Measurements from ENCODE around the gene CFAP299.
A peak's percentile ranks its signal among the peaks of the same experiment; 100 is the strongest.

Gene CFAP299

DNA sequence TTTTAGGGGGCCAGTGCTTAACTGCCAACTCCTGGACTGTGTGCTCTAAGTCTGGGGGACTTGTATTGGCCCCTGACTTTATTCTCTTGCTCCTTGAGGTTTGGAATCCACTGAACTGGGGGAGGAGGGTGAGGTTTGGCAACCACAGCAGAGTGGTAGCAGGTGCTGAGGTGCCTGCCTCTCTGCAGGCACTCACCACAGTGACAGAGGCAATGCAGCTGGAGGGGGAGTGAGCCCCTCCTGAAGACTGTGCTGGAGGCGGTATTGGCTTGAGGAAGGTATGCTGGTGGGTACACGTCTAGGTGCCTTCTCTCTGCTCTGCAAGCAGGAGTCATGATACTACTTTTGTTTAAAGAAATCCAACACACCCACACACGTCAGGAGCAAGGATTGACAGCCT lies 24.6 kb downstream of the CFAP299 start:
- no peaks in the 10 kb centered on the region for H3K4me1 Mint-ChIP-seq (ENCODE audit: low read depth)
- peaks cover 34% of the 10 kb centered on the region for H3K27me3 Mint-ChIP-seq
- no peaks in the 10 kb centered on the region for H3K9me3 Mint-ChIP-seq
- H3K36me3 Mint-ChIP-seq (ENCODE audit: low read depth) = no peaks in the 10 kb centered on the region
- no peak overlapping the region for H3K27ac Mint-ChIP-seq
- no peak overlapping the region for H3K4me3 Mint-ChIP-seq
- no peak for DNase-seq

DNA sequence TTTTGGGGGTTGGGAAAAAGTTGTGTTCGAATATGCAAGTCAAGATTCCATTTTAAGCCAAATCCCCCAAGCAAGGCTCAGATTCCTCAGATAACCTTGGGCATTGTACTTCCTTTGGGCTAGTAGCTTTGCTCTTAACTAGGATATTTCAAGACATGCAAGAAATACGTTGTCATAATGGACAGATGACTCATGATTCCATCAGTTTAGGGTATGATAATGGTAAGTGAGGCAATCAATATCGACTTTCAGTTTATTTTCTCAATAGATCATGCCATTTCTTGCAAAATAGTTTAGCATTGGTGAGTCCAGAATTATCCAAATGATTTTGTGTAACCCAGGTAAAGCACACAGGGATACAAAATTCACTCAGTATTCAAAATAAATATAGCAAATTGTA lies 25.4 kb downstream of the CFAP299 start:
- Mint-ChIP-seq H3K27ac (no peak overlapping the region), H3K9me3 (no peaks in the 10 kb centered on the region), H3K4me3 (no peak overlapping the region), H3K36me3 (ENCODE audit: low read depth) (no peaks in the 10 kb centered on the region), H3K27me3 (peaks cover 34% of the 10 kb centered on the region), H3K4me1 (ENCODE audit: low read depth) (peaks cover under 1% of the 10 kb centered on the region)
- DNase-seq = no peak

GRCh38 chr4:80361329-80361900 lies 25.9 kb downstream of the CFAP299 start:
- no peak for DNase-seq

GRCh38 chr4:80362578-80363181 lies 27.1 kb downstream of the CFAP299 start:
- peak; percentile 38 for DNase-seq
- Mint-ChIP-seq H3K4me1 (ENCODE audit: low read depth) (peaks cover 6% of the 10 kb centered on the region), H3K27me3 (peaks cover 30% of the 10 kb centered on the region), H3K36me3 (ENCODE audit: low read depth) (no peaks in the 10 kb centered on the region), H3K9me3 (no peaks in the 10 kb centered on the region), H3K4me3 (no peak overlapping the region), H3K27ac (no peak overlapping the region)

More at GRCh38 chr4:80361329-80361900, 25.9 kb downstream of the CFAP299 start:
- Mint-ChIP-seq H3K4me1 (ENCODE audit: low read depth) (peaks cover 5% of the 10 kb centered on the region), H3K27me3 (peaks cover 32% of the 10 kb centered on the region), H3K9me3 (no peaks in the 10 kb centered on the region), H3K36me3 (ENCODE audit: low read depth) (no peaks in the 10 kb centered on the region), H3K4me3 (no peak overlapping the region), H3K27ac (no peak overlapping the region)

GRCh38 chr4:80365928-80366327 lies 30.4 kb downstream of the CFAP299 start:
- H3K27ac Mint-ChIP-seq = no peak overlapping the region
- peaks cover 4% of the 10 kb centered on the region for H3K9me3 Mint-ChIP-seq
- H3K36me3 Mint-ChIP-seq (ENCODE audit: low read depth) = no peaks in the 10 kb centered on the region
- peaks cover 6% of the 10 kb centered on the region for H3K4me1 Mint-ChIP-seq (ENCODE audit: low read depth)
- H3K27me3 Mint-ChIP-seq = peaks cover under 1% of the 10 kb centered on the region
- peak; percentile 63 for DNase-seq
- no peak overlapping the region for H3K4me3 Mint-ChIP-seq

DNA sequence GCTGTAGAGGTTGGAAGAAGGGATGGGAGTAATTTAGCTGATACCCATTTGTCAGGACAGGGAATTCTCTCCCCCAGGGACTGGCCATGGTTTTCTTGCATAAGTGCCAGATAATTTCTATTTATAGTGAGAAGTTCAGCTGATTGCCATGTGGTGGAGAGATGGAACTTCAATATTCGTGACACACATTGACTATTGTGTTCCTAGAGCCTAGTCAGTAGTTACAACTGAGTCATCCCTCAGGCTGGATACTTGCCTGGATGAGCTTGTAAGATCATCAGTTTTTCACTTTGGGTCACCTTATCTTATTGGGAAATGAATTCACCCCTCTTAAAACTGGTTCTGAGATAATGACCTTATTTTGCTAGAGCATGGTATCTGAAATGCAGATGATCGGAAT lies 32.2 kb downstream of the CFAP299 start:
- Mint-ChIP-seq H3K4me1 (ENCODE audit: low read depth) (peaks cover 6% of the 10 kb centered on the region), H3K36me3 (ENCODE audit: low read depth) (peaks cover 2% of the 10 kb centered on the region), H3K4me3 (no peak overlapping the region), H3K9me3 (peaks cover 14% of the 10 kb centered on the region), H3K27me3 (no peaks in the 10 kb centered on the region), H3K27ac (no peak overlapping the region)
- DNase-seq = no peak

GRCh38 chr4:80370635-80371034 lies 35.1 kb downstream of the CFAP299 start:
- H3K4me1 Mint-ChIP-seq (ENCODE audit: low read depth) = peaks cover 6% of the 10 kb centered on the region
- peaks cover 14% of the 10 kb centered on the region for H3K9me3 Mint-ChIP-seq
- peaks cover 2% of the 10 kb centered on the region for H3K36me3 Mint-ChIP-seq (ENCODE audit: low read depth)
- H3K27ac Mint-ChIP-seq = no peak overlapping the region
- H3K27me3 Mint-ChIP-seq = no peaks in the 10 kb centered on the region
- no peak overlapping the region for H3K4me3 Mint-ChIP-seq
- no peak for DNase-seq

GRCh38 chr4:80371046-80371445 lies 35.5 kb downstream of the CFAP299 start:
- Mint-ChIP-seq H3K27me3 (no peaks in the 10 kb centered on the region), H3K27ac (no peak overlapping the region), H3K36me3 (ENCODE audit: low read depth) (peaks cover 2% of the 10 kb centered on the region), H3K4me3 (no peak overlapping the region), H3K9me3 (peaks cover 14% of the 10 kb centered on the region), H3K4me1 (ENCODE audit: low read depth) (peaks cover 3% of the 10 kb centered on the region)
- no peak for DNase-seq

DNA sequence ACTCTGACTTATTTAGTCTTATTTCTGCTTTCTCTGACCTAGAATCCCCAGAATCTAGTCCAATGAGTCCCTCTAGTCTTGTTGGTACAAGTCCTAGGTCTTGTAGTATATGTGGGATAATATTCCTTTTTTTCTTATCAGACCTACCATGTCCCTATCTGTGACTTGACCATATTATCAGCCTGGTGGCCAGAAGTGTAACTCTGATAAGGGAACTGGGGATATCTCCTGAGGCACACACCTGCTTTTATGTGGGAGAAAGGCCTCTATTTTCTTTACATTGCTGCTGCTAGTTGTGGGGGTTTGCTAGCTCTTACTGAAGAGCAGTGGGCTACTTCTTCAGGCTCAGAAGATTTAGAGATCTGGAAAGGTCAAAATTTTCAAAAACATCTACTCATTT lies 38.6 kb downstream of the CFAP299 start:
- Mint-ChIP-seq H3K27ac (no peak overlapping the region), H3K36me3 (ENCODE audit: low read depth) (peaks cover 2% of the 10 kb centered on the region), H3K4me1 (ENCODE audit: low read depth) (no peaks in the 10 kb centered on the region), H3K4me3 (no peak overlapping the region), H3K9me3 (peaks cover 19% of the 10 kb centered on the region), H3K27me3 (no peaks in the 10 kb centered on the region)
- DNase-seq = no peak

DNA sequence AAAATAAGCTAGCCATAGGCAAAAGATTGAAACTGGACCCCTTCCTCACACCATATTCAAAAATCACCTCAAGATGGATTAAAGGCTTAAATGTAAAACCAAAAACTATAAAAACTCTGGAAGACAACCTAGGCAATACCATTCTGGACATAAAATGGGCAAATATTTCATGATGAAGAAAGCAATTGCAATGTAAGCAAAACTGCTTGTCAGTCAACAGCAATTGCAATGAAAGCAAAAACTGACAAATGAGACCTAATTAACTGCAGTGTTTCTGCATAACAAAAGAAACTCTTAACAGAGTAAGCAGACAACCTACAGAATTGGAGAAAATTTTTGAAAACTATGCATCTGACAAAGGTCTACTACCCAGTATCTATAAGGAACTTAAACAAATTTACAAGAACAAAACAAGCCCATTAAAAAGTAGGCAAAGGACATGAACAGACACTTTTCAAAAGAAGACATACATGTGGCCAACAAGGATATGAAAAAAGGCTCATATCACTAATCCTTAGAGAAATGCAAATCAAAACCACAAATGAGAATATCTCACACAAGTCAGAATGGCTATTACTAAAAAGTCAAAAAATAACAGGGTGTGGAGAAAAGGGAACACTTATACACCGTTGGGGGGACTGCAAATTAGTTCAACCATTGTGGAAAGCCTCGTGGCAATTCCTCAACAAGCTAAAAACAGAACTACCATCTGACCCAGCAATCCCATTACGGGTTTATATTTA lies 46.7 kb downstream of the CFAP299 start:
- DNase-seq = no peak
- H3K4me1 Mint-ChIP-seq (ENCODE audit: low read depth) = no peaks in the 10 kb centered on the region
- peaks cover 10% of the 10 kb centered on the region for H3K9me3 Mint-ChIP-seq
- no peaks in the 10 kb centered on the region for H3K27me3 Mint-ChIP-seq
- no peak overlapping the region for H3K27ac Mint-ChIP-seq
- no peak overlapping the region for H3K4me3 Mint-ChIP-seq
- H3K36me3 Mint-ChIP-seq (ENCODE audit: low read depth) = no peaks in the 10 kb centered on the region

DNA sequence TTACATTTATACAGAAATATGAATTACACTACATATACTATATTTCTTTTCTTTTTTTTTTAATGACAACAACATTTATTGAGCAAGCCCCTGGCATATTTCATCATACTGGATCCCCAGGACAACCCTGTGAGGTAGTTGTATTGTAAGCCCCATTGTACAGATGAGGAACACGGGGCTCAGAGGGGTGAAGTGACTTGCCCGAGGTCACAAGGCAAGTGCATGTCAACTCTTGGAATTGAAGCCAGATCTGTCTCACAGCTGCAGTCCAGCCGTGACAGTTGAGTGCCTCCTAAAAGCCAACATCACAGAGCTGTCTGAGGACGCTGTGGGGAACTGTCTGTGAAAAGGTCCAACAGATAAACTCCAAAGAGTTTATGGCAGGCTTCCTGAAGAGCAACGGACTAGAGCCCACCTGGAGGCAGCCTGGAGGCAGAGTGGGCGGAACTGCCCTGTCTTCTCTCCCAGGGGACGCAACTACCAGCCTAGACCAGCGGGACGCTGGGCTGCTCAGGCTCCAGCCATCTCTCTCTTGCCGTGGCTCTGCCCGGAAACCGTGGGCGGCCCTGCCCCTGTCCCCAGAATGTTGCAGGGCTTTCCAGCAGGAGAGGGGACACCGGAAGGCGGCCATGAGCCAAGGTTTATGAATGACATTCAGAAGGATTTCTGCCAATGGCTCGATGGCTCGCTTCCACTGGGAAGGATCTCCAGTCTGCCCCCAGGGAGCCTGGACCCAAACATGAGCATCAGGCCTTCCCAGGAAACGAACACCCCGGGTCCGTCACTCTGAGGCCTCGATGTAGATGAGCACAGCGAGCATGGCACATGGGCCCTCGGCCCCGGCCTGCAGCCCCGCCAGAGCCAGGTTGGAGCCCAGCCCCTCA lies 50.1 kb downstream of the CFAP299 start:
- no peaks in the 10 kb centered on the region for H3K4me1 Mint-ChIP-seq (ENCODE audit: low read depth)
- H3K27me3 Mint-ChIP-seq = no peaks in the 10 kb centered on the region
- H3K27ac Mint-ChIP-seq = no peak overlapping the region
- no peak for DNase-seq
- no peaks in the 10 kb centered on the region for H3K36me3 Mint-ChIP-seq (ENCODE audit: low read depth)
- peaks cover 5% of the 10 kb centered on the region for H3K9me3 Mint-ChIP-seq
- H3K4me3 Mint-ChIP-seq = no peak overlapping the region

DNA sequence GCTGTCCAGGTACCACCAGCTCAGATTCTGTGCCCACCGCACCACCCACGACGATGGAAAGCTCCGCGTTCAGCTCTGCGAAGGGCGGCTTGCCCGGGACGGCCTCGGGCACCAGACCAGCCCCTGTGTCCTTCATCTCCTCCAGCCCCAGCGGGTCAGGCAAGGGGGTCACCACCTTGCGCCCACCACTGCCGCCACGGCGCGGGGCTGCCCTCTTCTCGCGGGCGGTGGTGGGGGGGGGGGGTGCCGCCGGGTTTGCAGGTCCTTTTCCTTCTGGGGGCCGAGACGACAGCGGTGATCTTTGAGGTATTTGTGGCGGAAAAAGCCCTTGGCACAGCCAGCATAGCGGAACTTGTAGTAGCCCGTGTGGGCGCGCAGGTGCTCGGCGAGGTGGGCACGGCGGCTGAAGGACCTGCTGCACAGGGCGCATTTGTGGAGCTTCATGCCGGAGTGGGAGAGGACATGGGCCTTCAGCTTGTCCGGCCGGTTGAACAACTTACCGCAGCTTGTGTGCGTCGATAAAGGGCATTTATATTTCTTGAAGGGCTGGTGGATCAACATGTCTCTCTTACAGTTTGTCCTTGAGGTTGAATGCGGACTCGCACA lies 50.9 kb downstream of the CFAP299 start:
- no peaks in the 10 kb centered on the region for H3K36me3 Mint-ChIP-seq (ENCODE audit: low read depth)
- H3K27ac Mint-ChIP-seq = no peak overlapping the region
- H3K27me3 Mint-ChIP-seq = no peaks in the 10 kb centered on the region
- no peaks in the 10 kb centered on the region for H3K4me1 Mint-ChIP-seq (ENCODE audit: low read depth)
- DNase-seq = no peak
- H3K4me3 Mint-ChIP-seq = no peak overlapping the region
- H3K9me3 Mint-ChIP-seq = peaks cover 5% of the 10 kb centered on the region

DNA sequence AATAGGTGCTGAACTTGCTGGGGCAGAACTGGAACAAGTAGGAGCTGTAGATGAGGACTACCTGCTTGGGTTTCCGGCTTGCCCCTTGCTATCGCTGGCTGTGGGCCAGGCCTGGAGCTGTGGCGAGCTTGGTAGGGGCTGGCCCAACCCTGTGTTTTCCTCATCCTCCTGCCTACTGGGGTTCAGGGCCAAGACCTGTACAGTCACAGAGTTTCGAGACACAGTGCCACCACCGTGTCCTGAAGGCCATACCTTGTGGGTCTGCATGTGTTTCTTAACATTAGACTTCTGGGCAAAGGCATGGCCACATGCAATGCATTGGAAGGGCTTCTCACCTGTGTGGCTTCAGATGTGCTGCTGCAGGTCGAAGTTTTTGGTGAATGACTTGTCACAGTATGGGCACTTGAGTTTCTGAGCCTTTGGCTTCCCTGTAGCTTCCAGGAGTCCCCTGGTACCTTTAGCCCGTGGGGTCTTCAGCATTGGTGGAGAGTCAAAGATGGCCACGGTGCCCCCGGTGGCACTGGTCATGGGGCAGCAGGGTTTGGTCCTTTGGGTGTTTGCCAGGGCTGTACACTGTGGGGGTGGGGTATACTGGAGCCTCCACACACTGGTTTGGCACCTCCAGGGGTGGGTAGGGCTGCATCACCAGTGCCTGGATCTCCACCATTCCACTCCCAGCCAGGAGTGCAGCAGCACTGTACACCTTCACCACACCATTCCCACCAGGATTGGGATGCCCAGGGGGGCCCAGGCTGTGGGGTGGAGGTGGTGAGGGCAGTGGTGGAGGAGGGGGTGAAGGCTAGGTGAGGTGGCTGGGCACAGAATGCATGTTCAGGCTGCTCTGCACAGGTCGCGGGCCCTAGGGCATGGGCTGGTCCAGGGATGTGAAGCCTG lies 52.1 kb downstream of the CFAP299 start:
- H3K4me3 Mint-ChIP-seq = no peak overlapping the region
- no peaks in the 10 kb centered on the region for H3K36me3 Mint-ChIP-seq (ENCODE audit: low read depth)
- no peak for DNase-seq
- H3K27me3 Mint-ChIP-seq = no peaks in the 10 kb centered on the region
- H3K27ac Mint-ChIP-seq = no peak overlapping the region
- H3K4me1 Mint-ChIP-seq (ENCODE audit: low read depth) = no peaks in the 10 kb centered on the region
- no peaks in the 10 kb centered on the region for H3K9me3 Mint-ChIP-seq
